DND-41 (cell line): ENCODE data around the gene HHATL.

Experiments
- ATAC-seq: fragments of 200-7000 bp; cut with Tn5 transposase; 3 replicates; pipeline ENCODE4 v1.9.1; 2021; ENCODE audit warnings: low read depth; ENCODE audit not compliant: insufficient read depth
- DNase-seq: peaks from one replicate; pipeline ENCODE4 v3.0.0-alpha.2; 2020
- H2AFZ ChIP-seq: 2 replicates; pipeline ENCODE4 v1.6.0; 2012; ENCODE audit warnings: low read depth, low read length
- H3K27ac ChIP-seq: 2 replicates; pipeline ENCODE4 v1.5.1; 2012; ENCODE audit warnings: low read length, inconsistent platforms
- H3K27me3 ChIP-seq: fragments of 200-600 bp; sonication (generic); 2 replicates; pipeline ENCODE4 v1.6.0; 2012; ENCODE audit warnings: low read length, mild to moderate bottlenecking, inconsistent platforms; ENCODE audit not compliant: insufficient read depth, poor library complexity
- H3K36me3 ChIP-seq: 2 replicates; pipeline ENCODE4 v1.5.1; 2012; ENCODE audit warnings: low read length, inconsistent platforms; ENCODE audit not compliant: insufficient read depth
- H3K4me1 ChIP-seq: 2 replicates; pipeline ENCODE4 v1.5.1; 2012; ENCODE audit warnings: mild to moderate bottlenecking, low read length; ENCODE audit not compliant: insufficient read depth
- H3K4me2 ChIP-seq: 2 replicates; pipeline ENCODE4 v1.6.0; 2012; ENCODE audit warnings: mild to moderate bottlenecking, moderate library complexity, low read length, inconsistent platforms; ENCODE audit not compliant: insufficient read depth
- H3K4me3 ChIP-seq, 2 experiments: fragments of 200-600 bp in 1 of 2; shearing (Covaris generic) in 1 of 2; 2 replicates each; pipeline ENCODE4 v1.5.1; 2012 to 2016; ENCODE audit warnings: inconsistent platforms in 2 of 2, low read length in 2 of 2, mild to moderate bottlenecking in 2 of 2, low read depth in 1 of 2, moderate library complexity in 1 of 2
- H3K79me2 ChIP-seq: 2 replicates; pipeline ENCODE4 v1.6.0; 2012; ENCODE audit warnings: low read length, inconsistent platforms; ENCODE audit not compliant: insufficient read depth
- H3K9ac ChIP-seq: 2 replicates; pipeline ENCODE4 v1.6.0; 2012; ENCODE audit warnings: low read depth, mild to moderate bottlenecking, inconsistent platforms, low read length, moderate library complexity
- H3K9me3 ChIP-seq: 2 replicates; pipeline ENCODE4 v1.5.1; 2012; ENCODE audit warnings: low read length, moderate library complexity, mild to moderate bottlenecking, inconsistent platforms; ENCODE audit not compliant: insufficient read depth, severe bottlenecking
- H4K20me1 ChIP-seq: 2 replicates; pipeline ENCODE4 v1.6.0; 2012; ENCODE audit warnings: low read length; ENCODE audit not compliant: insufficient read depth
- EZH2 ChIP-seq: IDR thresholded peaks from 3 replicates; pipeline ENCODE4 v1.6.1; 2012; ENCODE audit warnings: borderline replicate concordance, low read depth, mild to moderate bottlenecking, moderate library complexity, low read length, inconsistent platforms; ENCODE audit not compliant: severe bottlenecking
- TF ChIP-seq, protein P1 (sequence below): IDR thresholded peaks from 2 replicates; pipeline ENCODE4 v1.5.1; 2012; ENCODE audit warnings: borderline replicate concordance, low read length, moderate library complexity, mild to moderate bottlenecking; ENCODE audit not compliant: poor library complexity, severe bottlenecking; ENCODE audit errors: extremely low read depth

Gene HHATL

DNA sequence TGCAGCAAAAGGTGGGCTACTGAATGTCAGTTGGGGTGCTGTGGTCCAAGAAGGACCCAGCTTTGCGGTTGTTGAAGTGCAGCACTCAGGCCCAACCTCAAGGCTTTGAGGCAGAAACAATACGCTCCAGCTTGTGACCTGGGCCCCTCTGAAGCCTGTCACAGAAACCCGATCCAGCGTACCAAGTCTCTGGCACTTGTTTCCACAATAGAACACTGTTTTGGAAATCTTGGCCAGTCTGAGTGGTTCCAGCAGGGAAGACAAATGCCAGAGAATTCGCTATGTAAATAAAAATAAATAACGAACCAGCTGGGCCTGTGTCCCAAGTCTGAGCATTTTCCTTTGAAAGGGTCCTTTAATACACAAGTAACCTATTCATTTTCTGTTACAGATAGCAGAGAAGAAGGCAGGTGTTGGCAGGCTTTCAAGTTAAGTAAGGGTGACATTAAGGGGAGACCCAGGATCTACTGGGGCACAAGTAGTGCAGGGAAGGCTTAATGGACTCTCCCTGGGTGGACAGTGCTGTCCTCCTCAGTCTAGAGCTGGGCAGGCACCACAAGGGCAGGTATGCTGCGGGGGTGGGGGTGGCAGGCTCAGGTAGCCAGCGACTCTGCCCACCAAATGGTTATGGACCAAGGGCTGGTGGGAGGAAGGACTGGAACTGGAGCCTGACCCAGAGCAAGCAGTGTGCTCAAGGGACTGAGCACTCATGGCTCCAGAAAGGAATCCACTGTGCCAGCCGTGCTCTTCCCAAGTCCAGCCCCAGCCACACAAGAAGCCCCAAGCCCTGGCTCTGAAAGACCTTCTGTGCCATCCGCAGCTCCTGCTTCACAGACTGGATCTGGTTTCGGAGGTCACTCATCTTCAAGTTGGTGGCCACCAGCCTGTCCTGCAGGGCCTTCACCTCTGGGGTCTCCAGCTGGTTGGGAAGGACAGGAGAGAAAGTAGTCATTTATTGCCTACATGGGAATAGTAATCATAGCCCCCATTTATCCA lies 44.2 kb upstream of the HHATL start:
- H3K4me2 ChIP-seq = no peak overlapping the region
- H4K20me1 ChIP-seq = no peaks in the 10 kb centered on the region
- H3K9ac ChIP-seq = no peak overlapping the region
- H2AFZ ChIP-seq = no peak overlapping the region
- H3K4me3 ChIP-seq = no peak overlapping the region
- no peaks in the 10 kb centered on the region for H3K27me3 ChIP-seq
- no peaks in the 10 kb centered on the region for H3K9me3 ChIP-seq
- H3K79me2 ChIP-seq = no peaks in the 10 kb centered on the region
- H3K36me3 ChIP-seq = no peaks in the 10 kb centered on the region
- no peak overlapping the region for H3K27ac ChIP-seq
- ATAC-seq (no peak), DNase-seq (no peak)
- H3K4me1 ChIP-seq = no peaks in the 10 kb centered on the region
- no peak for TF ChIP-seq EZH2
- TF ChIP-seq, protein P1, sequence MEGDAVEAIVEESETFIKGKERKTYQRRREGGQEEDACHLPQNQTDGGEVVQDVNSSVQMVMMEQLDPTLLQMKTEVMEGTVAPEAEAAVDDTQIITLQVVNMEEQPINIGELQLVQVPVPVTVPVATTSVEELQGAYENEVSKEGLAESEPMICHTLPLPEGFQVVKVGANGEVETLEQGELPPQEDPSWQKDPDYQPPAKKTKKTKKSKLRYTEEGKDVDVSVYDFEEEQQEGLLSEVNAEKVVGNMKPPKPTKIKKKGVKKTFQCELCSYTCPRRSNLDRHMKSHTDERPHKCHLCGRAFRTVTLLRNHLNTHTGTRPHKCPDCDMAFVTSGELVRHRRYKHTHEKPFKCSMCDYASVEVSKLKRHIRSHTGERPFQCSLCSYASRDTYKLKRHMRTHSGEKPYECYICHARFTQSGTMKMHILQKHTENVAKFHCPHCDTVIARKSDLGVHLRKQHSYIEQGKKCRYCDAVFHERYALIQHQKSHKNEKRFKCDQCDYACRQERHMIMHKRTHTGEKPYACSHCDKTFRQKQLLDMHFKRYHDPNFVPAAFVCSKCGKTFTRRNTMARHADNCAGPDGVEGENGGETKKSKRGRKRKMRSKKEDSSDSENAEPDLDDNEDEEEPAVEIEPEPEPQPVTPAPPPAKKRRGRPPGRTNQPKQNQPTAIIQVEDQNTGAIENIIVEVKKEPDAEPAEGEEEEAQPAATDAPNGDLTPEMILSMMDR = no peak

DNA sequence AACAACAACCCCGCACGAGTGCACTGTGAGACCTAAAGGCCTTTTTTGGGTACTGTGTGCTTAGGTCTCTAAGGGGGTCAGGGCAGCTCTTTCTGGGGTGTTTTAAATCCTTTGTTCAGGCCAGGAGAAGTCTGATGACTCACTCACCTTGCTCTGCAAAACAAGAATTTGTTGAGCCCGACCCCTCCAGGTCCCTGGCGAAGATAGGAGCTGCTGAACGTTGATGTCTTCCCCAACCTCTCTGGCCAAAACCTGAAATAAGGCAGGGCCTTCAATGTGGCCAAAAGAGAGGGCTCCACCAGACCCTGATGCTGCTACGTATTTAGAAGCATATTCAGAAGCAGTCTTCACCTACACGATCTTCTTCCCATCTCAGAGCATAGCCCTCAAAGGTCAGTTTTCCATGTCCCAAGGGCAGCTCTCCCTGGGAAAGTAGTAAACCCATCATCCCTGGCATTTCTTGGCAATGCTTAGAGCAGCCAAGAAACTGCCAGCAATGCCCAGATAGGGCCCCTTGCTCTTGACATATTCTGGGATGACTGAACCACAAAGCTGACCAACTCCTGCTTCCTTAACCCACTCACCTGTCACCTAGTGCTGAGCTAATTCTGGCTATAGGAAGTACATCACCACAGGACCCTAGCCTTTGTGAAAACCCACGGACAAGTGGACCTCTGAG lies 43.3 kb upstream of the HHATL start:
- Histone ChIP-seq H3K27me3 (no peaks in the 10 kb centered on the region), H2AFZ (no peak overlapping the region), H3K9ac (no peak overlapping the region), H3K9me3 (no peaks in the 10 kb centered on the region), H3K4me2 (no peak overlapping the region), H3K4me3 (no peak overlapping the region), H3K4me1 (no peaks in the 10 kb centered on the region), H4K20me1 (no peaks in the 10 kb centered on the region), H3K36me3 (no peaks in the 10 kb centered on the region), H3K79me2 (no peaks in the 10 kb centered on the region), H3K27ac (no peak overlapping the region)
- ATAC-seq = no peak
- no peak for DNase-seq
- TF ChIP-seq, protein P1 = no peak
- no peak for TF ChIP-seq EZH2

DNA sequence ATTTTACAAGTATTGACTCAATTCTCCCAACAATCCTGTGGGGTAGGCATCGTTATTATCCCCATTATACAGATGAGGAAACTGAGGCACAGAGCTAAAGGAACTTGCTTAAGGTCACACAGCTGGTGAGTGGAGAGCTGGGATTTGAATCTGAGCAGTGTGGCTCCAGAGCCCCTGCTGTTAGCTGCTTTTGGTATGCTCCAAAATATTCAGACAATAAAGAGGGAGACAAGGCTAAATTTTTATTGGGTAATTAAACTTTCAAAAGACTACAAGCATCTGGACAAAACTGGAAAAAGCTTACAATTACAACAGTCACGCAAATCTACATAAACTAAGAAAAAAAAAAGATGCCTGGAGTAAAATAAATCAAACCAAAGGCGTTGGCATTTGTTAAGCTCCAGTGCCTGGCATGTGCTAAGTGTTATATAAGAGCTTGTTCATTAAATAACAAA lies 42.7 kb upstream of the HHATL start:
- H3K4me2 ChIP-seq = no peak overlapping the region

More for the DNA sequence above, 42.7 kb upstream of the HHATL start:
- DNase-seq (no peak), ATAC-seq (no peak)
- Histone ChIP-seq H3K9ac (no peak overlapping the region), H3K9me3 (no peaks in the 10 kb centered on the region), H3K4me1 (no peaks in the 10 kb centered on the region), H3K79me2 (no peaks in the 10 kb centered on the region), H3K36me3 (no peaks in the 10 kb centered on the region), H3K27ac (no peak overlapping the region), H3K4me3 (no peak overlapping the region), H2AFZ (no peak overlapping the region), H4K20me1 (no peaks in the 10 kb centered on the region), H3K27me3 (no peaks in the 10 kb centered on the region)
- TF ChIP-seq, protein P1 = no peak
- TF ChIP-seq EZH2 = no peak
